Hepatocyte (in vitro differentiated cells): ENCODE measurements around the gene DNAJC2.

Experiments used
- EZH2 ChIP-seq: fragments of 200-600 bp; sonication (generic); IDR thresholded peaks from 2 replicates; pipeline ENCODE4 v1.6.1; 2016; ENCODE audit warnings: antibody characterized with exemption, mild to moderate bottlenecking, borderline replicate concordance
- EZH2phosphoT487 ChIP-seq: fragments of 200-600 bp; sonication (generic); IDR thresholded peaks from one replicate; pipeline ENCODE4 v1.6.1; 2018; ENCODE audit warnings: antibody characterized with exemption, mild to moderate bottlenecking, low read depth, moderate library complexity; ENCODE audit not compliant: unreplicated experiment, severe bottlenecking
- TF ChIP-seq, protein P1 (sequence below): fragments of 200-600 bp; sonication (generic); IDR thresholded peaks from 2 replicates; pipeline ENCODE4 v1.5.1; 2016; ENCODE audit warnings: antibody characterized with exemption, mild to moderate bottlenecking; ENCODE audit not compliant: poor library complexity

DNA sequence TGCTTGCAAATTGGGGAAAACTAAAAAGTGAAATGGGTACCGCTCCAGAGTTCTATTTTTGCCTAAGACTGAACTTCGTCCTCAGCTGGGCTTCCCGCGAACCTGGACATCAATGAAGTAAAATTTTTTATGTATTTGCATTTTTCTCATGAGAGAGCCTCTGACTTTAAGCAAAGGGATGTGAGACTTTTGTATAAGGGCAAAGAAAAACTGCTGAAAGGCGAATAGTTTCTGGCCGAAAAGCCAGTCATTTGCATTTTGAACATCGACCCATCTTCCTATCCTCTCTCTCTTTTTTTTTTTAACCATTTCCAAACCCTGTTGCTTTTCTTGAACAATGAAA, 46.8 kb downstream of the DNAJC2 start:
- TF ChIP-seq, protein P1, sequence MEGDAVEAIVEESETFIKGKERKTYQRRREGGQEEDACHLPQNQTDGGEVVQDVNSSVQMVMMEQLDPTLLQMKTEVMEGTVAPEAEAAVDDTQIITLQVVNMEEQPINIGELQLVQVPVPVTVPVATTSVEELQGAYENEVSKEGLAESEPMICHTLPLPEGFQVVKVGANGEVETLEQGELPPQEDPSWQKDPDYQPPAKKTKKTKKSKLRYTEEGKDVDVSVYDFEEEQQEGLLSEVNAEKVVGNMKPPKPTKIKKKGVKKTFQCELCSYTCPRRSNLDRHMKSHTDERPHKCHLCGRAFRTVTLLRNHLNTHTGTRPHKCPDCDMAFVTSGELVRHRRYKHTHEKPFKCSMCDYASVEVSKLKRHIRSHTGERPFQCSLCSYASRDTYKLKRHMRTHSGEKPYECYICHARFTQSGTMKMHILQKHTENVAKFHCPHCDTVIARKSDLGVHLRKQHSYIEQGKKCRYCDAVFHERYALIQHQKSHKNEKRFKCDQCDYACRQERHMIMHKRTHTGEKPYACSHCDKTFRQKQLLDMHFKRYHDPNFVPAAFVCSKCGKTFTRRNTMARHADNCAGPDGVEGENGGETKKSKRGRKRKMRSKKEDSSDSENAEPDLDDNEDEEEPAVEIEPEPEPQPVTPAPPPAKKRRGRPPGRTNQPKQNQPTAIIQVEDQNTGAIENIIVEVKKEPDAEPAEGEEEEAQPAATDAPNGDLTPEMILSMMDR: no peak
- TF ChIP-seq EZH2 (no peak), EZH2phosphoT487 (no peak)
